GM13976 (cell line): Measurements from ENCODE around the gene GRIK2.
"Not testable (repeated sequence)": the region's sequence is repeated elsewhere in the genome, so short reads cannot be mapped to it uniquely, and the experiment has no call there.

Experiments
- DNase-seq: peaks from one replicate; pipeline ENCODE4 v3.0.0; 2012; ENCODE audit warnings: low spot score
- in situ Hi-C: fragments of 300-500 bp; cut with MboI; formaldehyde crosslinking; loops from one replicate; pipeline ENCODE4 v1.12.0; 2022; ENCODE audit warnings: low sequenced_read_pairs, mixed read lengths, inconsistent platforms; ENCODE audit not compliant: unreplicated experiment
- TF ChIP-seq, protein P1 (sequence below): IDR thresholded peaks from 2 replicates; pipeline ENCODE4 v1.5.1; 2012; ENCODE audit warnings: borderline replicate concordance, mild to moderate bottlenecking; ENCODE audit not compliant: insufficient read depth; ENCODE audit errors: extremely low read depth, missing control alignments, control extremely low read depth

Gene GRIK2

GRCh38 chr6:101633081-101633480 lies 239.6 kb downstream of the GRIK2 start:
- TF ChIP-seq, protein P1, sequence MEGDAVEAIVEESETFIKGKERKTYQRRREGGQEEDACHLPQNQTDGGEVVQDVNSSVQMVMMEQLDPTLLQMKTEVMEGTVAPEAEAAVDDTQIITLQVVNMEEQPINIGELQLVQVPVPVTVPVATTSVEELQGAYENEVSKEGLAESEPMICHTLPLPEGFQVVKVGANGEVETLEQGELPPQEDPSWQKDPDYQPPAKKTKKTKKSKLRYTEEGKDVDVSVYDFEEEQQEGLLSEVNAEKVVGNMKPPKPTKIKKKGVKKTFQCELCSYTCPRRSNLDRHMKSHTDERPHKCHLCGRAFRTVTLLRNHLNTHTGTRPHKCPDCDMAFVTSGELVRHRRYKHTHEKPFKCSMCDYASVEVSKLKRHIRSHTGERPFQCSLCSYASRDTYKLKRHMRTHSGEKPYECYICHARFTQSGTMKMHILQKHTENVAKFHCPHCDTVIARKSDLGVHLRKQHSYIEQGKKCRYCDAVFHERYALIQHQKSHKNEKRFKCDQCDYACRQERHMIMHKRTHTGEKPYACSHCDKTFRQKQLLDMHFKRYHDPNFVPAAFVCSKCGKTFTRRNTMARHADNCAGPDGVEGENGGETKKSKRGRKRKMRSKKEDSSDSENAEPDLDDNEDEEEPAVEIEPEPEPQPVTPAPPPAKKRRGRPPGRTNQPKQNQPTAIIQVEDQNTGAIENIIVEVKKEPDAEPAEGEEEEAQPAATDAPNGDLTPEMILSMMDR = no peak
- in situ Hi-C loops = no loop called here
- DNase-seq = no peak

- DNase-seq, in situ Hi-C loops: not testable (repeated sequence)
Measured at GRCh38 chr6:101638865-101639264, 245.4 kb downstream of the GRIK2 start.

GRCh38 chr6:101640131-101640530 lies 246.6 kb downstream of the GRIK2 start:
- in situ Hi-C loops = no loop called here
- TF ChIP-seq, protein P1 = no peak
- no peak for DNase-seq

DNA sequence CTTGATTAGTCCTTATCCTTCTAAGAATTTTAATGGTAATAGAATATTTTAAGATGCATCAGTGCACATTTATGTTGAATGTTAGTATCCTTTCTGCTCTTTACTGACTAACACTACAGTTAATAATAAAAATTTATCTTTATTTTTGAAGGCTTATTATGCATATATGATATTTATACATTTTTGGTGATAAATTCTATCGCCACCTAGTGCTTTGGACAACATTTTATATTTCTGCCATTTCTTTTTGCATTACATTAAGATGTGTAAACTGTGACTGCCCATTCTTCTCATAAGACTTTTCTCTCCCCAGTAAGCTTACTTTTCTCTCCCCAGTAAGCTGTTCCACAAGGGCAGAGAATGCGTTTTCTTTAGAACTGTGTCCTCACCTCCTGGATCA lies 252.3 kb downstream of the GRIK2 start:
- in situ Hi-C loops = no loop called here
- TF ChIP-seq, protein P1 = no peak
- DNase-seq = no peak

- in situ Hi-C loops = no loop called here
Measured at GRCh38 chr6:101650402-101651100, 257.0 kb downstream of the GRIK2 start.

GRCh38 chr6:101652079-101652478 lies 258.6 kb downstream of the GRIK2 start:
- TF ChIP-seq, protein P1 = no peak
- in situ Hi-C loops = no loop called here
- DNase-seq = no peak

More at GRCh38 chr6:101650402-101651100, 257.0 kb downstream of the GRIK2 start:
- TF ChIP-seq, protein P1 = no peak
- DNase-seq = no peak

GRCh38 chr6:101655109-101655508 lies 261.6 kb downstream of the GRIK2 start:
- TF ChIP-seq, protein P1 = no peak
- DNase-seq = no peak
- in situ Hi-C loops = no loop called here
